ENCODE measurements around the gene ISM2.

GRCh38 chr14:77541905-77542304, 43.3 kb upstream of the ISM2 start:
- no peak for TF ChIP-seq CTCF (IDR thresholded peaks at IDR 0.05)
- no peak for TF ChIP-seq POLR2AphosphoS5 (IDR thresholded peaks at IDR 0.05)
- TF ChIP-seq POLR2A (IDR thresholded peaks at IDR 0.05): no peak

Data from stomach (tissue), 4 donors.